K562 (cell line): ENCODE measurements around the gene AKAP13.

Experiments
- FOXJ3 ChIP-seq: sonication (generic); formaldehyde crosslinking; IDR thresholded peaks from 2 replicates; pipeline ENCODE4 v1.4.0; 2020; ENCODE audit warnings: mild to moderate bottlenecking, missing genetic modification reagents
- NR2C2 ChIP-seq, 2 experiments: fragments of 200-800 bp in 1 of 2; sonication (Bioruptor generic) in 1 of 2; sonication (generic) in 1 of 2; formaldehyde crosslinking in 1 of 2; IDR thresholded peaks; 2 replicates each; pipeline versions ENCODE4 v1.6.1 to v1.8.0; 2016 to 2022; ENCODE audit warnings: mild to moderate bottlenecking in 1 of 2, missing compliant biosample characterization in 1 of 2, missing genetic modification characterization in 1 of 2, missing genetic modification reagents in 1 of 2
- PTRF ChIP-seq: fragments of 450-650 bp; IDR thresholded peaks from 2 replicates; pipeline ENCODE4 v1.6.1; 2016; ENCODE audit warnings: mild to moderate bottlenecking, missing genetic modification characterization, missing compliant biosample characterization
- TEAD4 ChIP-seq, 2 experiments: sonication (generic) in 1 of 2; formaldehyde crosslinking in 1 of 2; IDR thresholded peaks; 2 replicates each; pipeline versions ENCODE4 v1.6.1 to v1.8.0; 2012 to 2022; ENCODE audit warnings: borderline replicate concordance in 1 of 2, inconsistent platforms in 1 of 2, low read length in 1 of 2, mild to moderate bottlenecking in 1 of 2, missing genetic modification reagents in 1 of 2
- TF ChIP-seq, protein P1 (sequence below), 3 experiments: IDR thresholded peaks in 2 of 3; conservative IDR thresholded peaks in 1 of 3; 2 replicates each; pipeline ENCODE4 v1.5.1; 2011 to 2012; ENCODE audit warnings: low read length in 3 of 3, mild to moderate bottlenecking in 3 of 3, control low read depth in 2 of 3, improper control_type of control experiment in 1 of 3, inconsistent platforms in 1 of 3, low read depth in 1 of 3, mixed read lengths in 1 of 3, moderate library complexity in 1 of 3; ENCODE audit not compliant: insufficient read depth in 2 of 3

DNA sequence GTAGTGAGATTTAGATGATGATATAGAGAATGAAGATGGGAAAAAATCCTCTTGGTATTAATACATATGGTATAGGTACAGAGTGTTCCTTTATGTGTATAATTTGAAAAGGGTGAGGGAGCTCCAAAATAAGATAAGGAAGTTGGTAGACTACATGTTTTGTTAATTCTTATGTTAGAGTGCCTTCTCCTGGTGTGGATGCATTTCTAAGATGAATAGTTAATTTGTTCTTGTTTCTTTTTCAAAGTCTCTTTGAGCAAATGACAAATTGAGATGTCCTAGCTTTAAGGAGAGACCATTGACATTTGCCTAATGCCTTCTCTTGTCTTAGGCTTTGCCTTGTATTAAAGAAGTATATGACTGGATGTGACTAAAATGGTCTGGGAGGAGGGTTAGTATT, 34.1 kb downstream of the AKAP13 start:
- TF ChIP-seq FOXJ3 (CRISPR knock-in tag) (no peak), NR2C2 (CRISPR knock-in tag; IDR thresholded peaks at IDR 0.05) (no peak), NR2C2 (tag; IDR thresholded peaks at IDR 0.05) (no peak), PTRF (tag) (no peak), TEAD4 (IDR thresholded peaks at IDR 0.05; ENCODE audit: low read length) (no peak), TEAD4 (CRISPR knock-in tag; IDR thresholded peaks at IDR 0.05; ENCODE audit: borderline replicate concordance) (no peak)
- TF ChIP-seq, protein P1, sequence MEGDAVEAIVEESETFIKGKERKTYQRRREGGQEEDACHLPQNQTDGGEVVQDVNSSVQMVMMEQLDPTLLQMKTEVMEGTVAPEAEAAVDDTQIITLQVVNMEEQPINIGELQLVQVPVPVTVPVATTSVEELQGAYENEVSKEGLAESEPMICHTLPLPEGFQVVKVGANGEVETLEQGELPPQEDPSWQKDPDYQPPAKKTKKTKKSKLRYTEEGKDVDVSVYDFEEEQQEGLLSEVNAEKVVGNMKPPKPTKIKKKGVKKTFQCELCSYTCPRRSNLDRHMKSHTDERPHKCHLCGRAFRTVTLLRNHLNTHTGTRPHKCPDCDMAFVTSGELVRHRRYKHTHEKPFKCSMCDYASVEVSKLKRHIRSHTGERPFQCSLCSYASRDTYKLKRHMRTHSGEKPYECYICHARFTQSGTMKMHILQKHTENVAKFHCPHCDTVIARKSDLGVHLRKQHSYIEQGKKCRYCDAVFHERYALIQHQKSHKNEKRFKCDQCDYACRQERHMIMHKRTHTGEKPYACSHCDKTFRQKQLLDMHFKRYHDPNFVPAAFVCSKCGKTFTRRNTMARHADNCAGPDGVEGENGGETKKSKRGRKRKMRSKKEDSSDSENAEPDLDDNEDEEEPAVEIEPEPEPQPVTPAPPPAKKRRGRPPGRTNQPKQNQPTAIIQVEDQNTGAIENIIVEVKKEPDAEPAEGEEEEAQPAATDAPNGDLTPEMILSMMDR (IDR thresholded peaks at IDR 0.05 in 2 of 3, conservative IDR thresholded peaks at IDR 0.05 in 1 of 3; ENCODE audit: insufficient read depth in 2 of 3, low read depth in 1 of 3, low read length in 3 of 3): peak in 1 of 3 experiments; percentile 18; a peak in 1 of 6 replicates
